ENCODE results near the gene ADGRB3.

DNA sequence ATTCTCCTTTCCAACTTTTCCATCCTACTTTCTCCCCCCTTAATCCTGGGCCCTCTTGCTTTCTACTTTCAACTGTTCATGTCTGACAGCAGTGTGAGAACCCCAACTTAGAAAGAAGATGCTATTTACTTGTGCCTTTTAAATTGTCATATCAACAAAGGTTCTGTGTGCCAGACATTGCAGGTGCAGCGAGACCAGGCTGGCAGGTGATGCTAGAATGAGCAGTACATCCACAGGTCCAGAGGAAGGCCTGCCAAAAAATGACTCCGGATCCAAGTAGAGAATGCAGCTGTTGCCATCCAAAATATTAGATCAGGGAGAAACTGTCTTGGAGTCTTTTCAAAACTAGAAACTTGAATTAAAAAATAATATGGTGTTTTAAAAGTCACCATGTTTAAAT is 651.2 kb downstream of the ADGRB3 start:
- TF ChIP-seq, protein P1, sequence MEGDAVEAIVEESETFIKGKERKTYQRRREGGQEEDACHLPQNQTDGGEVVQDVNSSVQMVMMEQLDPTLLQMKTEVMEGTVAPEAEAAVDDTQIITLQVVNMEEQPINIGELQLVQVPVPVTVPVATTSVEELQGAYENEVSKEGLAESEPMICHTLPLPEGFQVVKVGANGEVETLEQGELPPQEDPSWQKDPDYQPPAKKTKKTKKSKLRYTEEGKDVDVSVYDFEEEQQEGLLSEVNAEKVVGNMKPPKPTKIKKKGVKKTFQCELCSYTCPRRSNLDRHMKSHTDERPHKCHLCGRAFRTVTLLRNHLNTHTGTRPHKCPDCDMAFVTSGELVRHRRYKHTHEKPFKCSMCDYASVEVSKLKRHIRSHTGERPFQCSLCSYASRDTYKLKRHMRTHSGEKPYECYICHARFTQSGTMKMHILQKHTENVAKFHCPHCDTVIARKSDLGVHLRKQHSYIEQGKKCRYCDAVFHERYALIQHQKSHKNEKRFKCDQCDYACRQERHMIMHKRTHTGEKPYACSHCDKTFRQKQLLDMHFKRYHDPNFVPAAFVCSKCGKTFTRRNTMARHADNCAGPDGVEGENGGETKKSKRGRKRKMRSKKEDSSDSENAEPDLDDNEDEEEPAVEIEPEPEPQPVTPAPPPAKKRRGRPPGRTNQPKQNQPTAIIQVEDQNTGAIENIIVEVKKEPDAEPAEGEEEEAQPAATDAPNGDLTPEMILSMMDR (IDR thresholded peaks at IDR 0.05) = no peak
- TF ChIP-seq, protein P2, sequence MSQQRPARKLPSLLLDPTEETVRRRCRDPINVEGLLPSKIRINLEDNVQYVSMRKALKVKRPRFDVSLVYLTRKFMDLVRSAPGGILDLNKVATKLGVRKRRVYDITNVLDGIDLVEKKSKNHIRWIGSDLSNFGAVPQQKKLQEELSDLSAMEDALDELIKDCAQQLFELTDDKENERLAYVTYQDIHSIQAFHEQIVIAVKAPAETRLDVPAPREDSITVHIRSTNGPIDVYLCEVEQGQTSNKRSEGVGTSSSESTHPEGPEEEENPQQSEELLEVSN (IDR thresholded peaks at IDR 0.05; ENCODE audit: borderline replicate concordance, low read depth) = no peak
- TF ChIP-seq JUN (IDR thresholded peaks at IDR 0.05) (no peak), POLR2A (IDR thresholded peaks at IDR 0.05; ENCODE audit: low read length) (no peak), RNF2 (IDR thresholded peaks at IDR 0.05; ENCODE audit: borderline replicate concordance, low read depth) (no peak), RCOR1 (IDR thresholded peaks at IDR 0.05; ENCODE audit: low read depth, low read length) (no peak), RFX5 (IDR thresholded peaks at IDR 0.05) (no peak), CHD4 (IDR thresholded peaks at IDR 0.05; ENCODE audit: borderline replicate concordance) (no peak), ZFP36 (IDR thresholded peaks at IDR 0.05; ENCODE audit: borderline replicate concordance, partially characterized antibody) (no peak)
- TF ChIP-seq, protein P3, sequence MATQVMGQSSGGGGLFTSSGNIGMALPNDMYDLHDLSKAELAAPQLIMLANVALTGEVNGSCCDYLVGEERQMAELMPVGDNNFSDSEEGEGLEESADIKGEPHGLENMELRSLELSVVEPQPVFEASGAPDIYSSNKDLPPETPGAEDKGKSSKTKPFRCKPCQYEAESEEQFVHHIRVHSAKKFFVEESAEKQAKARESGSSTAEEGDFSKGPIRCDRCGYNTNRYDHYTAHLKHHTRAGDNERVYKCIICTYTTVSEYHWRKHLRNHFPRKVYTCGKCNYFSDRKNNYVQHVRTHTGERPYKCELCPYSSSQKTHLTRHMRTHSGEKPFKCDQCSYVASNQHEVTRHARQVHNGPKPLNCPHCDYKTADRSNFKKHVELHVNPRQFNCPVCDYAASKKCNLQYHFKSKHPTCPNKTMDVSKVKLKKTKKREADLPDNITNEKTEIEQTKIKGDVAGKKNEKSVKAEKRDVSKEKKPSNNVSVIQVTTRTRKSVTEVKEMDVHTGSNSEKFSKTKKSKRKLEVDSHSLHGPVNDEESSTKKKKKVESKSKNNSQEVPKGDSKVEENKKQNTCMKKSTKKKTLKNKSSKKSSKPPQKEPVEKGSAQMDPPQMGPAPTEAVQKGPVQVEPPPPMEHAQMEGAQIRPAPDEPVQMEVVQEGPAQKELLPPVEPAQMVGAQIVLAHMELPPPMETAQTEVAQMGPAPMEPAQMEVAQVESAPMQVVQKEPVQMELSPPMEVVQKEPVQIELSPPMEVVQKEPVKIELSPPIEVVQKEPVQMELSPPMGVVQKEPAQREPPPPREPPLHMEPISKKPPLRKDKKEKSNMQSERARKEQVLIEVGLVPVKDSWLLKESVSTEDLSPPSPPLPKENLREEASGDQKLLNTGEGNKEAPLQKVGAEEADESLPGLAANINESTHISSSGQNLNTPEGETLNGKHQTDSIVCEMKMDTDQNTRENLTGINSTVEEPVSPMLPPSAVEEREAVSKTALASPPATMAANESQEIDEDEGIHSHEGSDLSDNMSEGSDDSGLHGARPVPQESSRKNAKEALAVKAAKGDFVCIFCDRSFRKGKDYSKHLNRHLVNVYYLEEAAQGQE (IDR thresholded peaks at IDR 0.05) = no peak
- TF ChIP-seq, protein P4, sequence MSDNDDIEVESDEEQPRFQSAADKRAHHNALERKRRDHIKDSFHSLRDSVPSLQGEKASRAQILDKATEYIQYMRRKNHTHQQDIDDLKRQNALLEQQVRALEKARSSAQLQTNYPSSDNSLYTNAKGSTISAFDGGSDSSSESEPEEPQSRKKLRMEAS (IDR thresholded peaks at IDR 0.05) = no peak
- TF ChIP-seq, protein P5, sequence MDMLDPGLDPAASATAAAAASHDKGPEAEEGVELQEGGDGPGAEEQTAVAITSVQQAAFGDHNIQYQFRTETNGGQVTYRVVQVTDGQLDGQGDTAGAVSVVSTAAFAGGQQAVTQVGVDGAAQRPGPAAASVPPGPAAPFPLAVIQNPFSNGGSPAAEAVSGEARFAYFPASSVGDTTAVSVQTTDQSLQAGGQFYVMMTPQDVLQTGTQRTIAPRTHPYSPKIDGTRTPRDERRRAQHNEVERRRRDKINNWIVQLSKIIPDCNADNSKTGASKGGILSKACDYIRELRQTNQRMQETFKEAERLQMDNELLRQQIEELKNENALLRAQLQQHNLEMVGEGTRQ (IDR thresholded peaks at IDR 0.05) = no peak

All from A549 (cell line).